Prostate gland (tissue), 2 donors: ENCODE data around the gene ARHGAP27.
"Not testable (repeated sequence)": the region's sequence is repeated elsewhere in the genome, so short reads cannot be mapped to it uniquely, and the experiment has no call there.

Source experiments
- POLR2A ChIP-seq: fragments of 450-650 bp; IDR thresholded peaks from one replicate; pipeline ENCODE4 v1.6.1; 2016; ENCODE audit warnings: antibody characterized with exemption, mild to moderate bottlenecking
- TF ChIP-seq, protein P1 (sequence below), 4 experiments: fragments of 200-600 bp in 2 of 4; fragments of 450-650 bp in 2 of 4; sonication (generic) in 2 of 4; IDR thresholded peaks; 1 replicate in 3 of 4; 2 replicates in 1 of 4; pipeline ENCODE4 v1.5.1; 2016 to 2019; ENCODE audit warnings: antibody characterized with exemption in 4 of 4, mild to moderate bottlenecking in 2 of 4, moderate library complexity in 2 of 4

DNA sequence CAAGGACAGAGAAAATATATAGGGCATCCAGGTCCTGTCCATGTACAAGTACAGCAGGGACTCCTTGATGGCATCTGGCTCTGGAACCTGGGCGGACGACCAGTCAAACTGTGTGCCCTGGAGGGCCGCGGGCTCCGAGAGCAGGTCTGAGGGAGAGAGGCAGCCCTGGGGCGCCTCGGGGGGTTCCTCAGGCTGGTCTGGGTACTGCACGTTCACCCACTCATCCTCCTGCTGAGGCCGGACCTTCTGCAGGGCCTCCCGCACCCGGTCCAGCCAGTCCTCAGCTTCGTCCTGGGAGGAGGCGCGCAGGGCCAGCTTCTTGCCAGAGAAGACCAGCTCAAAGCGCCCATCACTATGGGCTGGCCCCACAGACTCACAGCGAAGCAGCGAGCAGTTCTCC is 21.1 kb upstream of the ARHGAP27 start:
- not testable (repeated sequence) for TF ChIP-seq POLR2A
- TF ChIP-seq, protein P1, sequence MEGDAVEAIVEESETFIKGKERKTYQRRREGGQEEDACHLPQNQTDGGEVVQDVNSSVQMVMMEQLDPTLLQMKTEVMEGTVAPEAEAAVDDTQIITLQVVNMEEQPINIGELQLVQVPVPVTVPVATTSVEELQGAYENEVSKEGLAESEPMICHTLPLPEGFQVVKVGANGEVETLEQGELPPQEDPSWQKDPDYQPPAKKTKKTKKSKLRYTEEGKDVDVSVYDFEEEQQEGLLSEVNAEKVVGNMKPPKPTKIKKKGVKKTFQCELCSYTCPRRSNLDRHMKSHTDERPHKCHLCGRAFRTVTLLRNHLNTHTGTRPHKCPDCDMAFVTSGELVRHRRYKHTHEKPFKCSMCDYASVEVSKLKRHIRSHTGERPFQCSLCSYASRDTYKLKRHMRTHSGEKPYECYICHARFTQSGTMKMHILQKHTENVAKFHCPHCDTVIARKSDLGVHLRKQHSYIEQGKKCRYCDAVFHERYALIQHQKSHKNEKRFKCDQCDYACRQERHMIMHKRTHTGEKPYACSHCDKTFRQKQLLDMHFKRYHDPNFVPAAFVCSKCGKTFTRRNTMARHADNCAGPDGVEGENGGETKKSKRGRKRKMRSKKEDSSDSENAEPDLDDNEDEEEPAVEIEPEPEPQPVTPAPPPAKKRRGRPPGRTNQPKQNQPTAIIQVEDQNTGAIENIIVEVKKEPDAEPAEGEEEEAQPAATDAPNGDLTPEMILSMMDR (IDR thresholded peaks at IDR 0.05): not testable (repeated sequence)
